ENCODE measurements around the gene NRARP. TPM values are rescaled to one million over a fixed set of nuclear protein-coding genes. Genes with fewer than 3 reads are reported as not detected.

Gene NRARP
- total RNA-seq, 1 experiment from 2014 or later, result 51.5 TPM

DNA sequence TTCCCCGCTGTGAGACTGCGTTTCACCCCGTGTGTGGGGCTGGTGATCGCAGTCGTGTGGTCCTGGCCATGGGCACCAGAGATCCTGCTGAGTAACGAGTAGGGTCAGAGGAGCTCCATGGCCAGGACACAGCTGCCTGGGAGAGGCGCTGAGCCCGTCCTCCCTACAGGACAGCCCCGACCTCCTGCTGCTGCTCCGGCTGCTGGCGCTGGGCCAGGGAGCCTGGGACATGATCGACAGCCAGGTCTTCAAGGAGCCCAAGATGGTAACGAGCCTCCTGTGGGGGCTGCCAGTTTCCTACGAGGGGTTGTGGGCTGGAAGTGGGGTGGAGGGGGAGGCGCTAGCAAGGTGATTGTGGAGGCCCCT is 35.9 kb downstream of the NRARP start:
- no peak overlapping the region for H3K4me3 Mint-ChIP-seq
- no peak for ATAC-seq

DNA sequence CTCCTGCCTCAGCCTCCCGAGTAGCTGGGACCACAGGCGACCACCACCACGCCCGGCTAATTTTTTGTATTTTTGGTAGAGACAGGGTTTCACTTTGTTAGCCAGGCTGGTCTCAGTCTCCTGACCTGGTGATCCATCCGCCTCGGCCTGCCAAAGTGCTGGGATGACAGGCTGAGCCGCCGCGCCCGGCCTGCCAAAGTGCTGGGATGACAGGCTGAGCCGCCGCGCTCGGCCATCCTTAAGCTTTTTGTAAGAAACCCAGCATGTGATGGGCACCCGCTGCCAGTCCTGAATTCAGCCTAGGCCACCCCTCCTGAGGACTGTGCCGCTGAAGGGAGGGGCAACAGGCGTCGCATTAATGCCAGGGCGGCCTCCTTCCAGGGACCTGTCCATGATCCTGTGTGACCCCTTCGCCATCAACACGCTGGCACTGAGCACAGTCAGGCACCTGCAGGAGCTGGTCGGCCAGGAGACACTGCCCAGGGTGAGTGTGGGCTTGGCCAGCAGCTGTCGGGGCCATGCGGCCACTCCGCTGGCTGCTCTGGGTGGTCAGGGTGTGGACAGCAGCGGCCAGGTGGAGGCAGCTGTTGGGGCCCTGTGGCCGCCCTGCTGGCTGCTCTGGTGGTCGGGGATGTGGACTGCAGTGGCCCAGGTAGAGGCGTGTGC is 36.4 kb downstream of the NRARP start:
- no peak for DNase-seq (ENCODE audit: low spot score)
- no peak for ATAC-seq
- H3K9me3 Mint-ChIP-seq, result no peaks in the 10 kb centered on the region
- H3K27ac Mint-ChIP-seq, result no peak overlapping the region
- CTCF ChIA-PET, result interaction anchor here (0.9 kb wide), 1 partner anchor 76 kb away, joined by 4 read pairs; no protein-coding TSS in a partner anchor
- TF ChIP-seq PRRX2 (CRISPR knock-in tag; IDR thresholded peaks at IDR 0.05) (no peak), ZNF263 (CRISPR knock-in tag; IDR thresholded peaks at IDR 0.05; ENCODE audit: low read depth) (no peak), ELF4 (CRISPR knock-in tag; IDR thresholded peaks at IDR 0.05; ENCODE audit: low read depth) (no peak)
- POLR2A ChIA-PET, result interaction anchor here (0.8 to 1.1 kb wide), 2 partner anchors 25 to 31 kb away, joined by 3 read pairs; partner anchors contain the start of gene TUBB4B
- H3K4me3 Mint-ChIP-seq, result no peak overlapping the region
- H3K36me3 Mint-ChIP-seq, result peaks cover 18% of the 10 kb centered on the region
- H3K27me3 Mint-ChIP-seq (ENCODE audit: low read depth), result no peaks in the 10 kb centered on the region
- peaks cover 3% of the 10 kb centered on the region; the same call in 1 of the 2 replicates for H3K4me1 Mint-ChIP-seq

More for the DNA sequence above, 35.9 kb downstream of the NRARP start:
- ChIA-PET POLR2A (interaction anchor here (0.8 kb wide), 1 partner anchor 30 kb away, joined by 3 read pairs; no protein-coding TSS in a partner anchor), CTCF (no interaction called here)
- TF ChIP-seq SMAD3 (CRISPR knock-in tag; IDR thresholded peaks at IDR 0.05; ENCODE audit: borderline replicate concordance), result no peak
- no peak for TF ChIP-seq MYBL2 (CRISPR knock-in tag; IDR thresholded peaks at IDR 0.05)
- TF ChIP-seq, protein P1, sequence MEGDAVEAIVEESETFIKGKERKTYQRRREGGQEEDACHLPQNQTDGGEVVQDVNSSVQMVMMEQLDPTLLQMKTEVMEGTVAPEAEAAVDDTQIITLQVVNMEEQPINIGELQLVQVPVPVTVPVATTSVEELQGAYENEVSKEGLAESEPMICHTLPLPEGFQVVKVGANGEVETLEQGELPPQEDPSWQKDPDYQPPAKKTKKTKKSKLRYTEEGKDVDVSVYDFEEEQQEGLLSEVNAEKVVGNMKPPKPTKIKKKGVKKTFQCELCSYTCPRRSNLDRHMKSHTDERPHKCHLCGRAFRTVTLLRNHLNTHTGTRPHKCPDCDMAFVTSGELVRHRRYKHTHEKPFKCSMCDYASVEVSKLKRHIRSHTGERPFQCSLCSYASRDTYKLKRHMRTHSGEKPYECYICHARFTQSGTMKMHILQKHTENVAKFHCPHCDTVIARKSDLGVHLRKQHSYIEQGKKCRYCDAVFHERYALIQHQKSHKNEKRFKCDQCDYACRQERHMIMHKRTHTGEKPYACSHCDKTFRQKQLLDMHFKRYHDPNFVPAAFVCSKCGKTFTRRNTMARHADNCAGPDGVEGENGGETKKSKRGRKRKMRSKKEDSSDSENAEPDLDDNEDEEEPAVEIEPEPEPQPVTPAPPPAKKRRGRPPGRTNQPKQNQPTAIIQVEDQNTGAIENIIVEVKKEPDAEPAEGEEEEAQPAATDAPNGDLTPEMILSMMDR (IDR thresholded peaks at IDR 0.05), result no peak
- TF ChIP-seq, protein P2, sequence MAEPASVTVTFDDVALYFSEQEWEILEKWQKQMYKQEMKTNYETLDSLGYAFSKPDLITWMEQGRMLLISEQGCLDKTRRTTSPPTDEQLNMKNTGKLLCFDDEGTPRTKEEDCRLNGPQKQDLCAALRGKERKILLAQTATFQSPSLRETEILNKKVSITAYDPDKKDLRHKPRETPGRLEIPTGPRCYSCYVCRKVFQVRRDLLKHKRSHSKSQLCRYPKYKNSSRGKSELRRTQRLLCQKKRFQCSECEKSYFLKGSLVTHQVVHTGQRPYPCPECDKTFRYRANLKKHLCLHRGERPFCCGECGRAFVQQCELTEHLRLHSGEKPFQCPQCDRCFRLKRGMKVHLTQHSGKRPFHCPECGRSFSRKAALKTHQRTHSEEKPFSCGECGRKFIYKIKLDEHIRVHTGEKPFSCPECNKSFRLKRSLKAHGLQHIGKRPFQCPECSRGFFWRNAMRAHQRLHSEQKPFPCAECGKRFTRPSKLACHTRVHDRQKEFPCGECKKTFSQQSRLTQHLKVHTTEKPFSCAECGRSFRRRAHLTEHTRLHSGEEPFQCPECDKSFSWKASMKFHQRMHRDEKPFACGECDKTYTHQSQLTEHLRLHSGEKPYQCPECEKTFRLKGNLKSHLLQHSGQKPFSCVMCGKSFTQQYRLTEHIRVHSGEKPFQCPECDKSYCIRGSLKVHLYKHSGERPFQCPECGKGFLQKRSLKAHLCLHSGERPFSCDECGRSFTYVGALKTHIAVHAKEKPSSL (CRISPR knock-in tag; conservative IDR thresholded peaks at IDR 0.05), result no peak
- TF ChIP-seq FOXJ3 (CRISPR knock-in tag; IDR thresholded peaks at IDR 0.05; ENCODE audit: borderline replicate concordance), result no peak
- TF ChIP-seq, protein P3, sequence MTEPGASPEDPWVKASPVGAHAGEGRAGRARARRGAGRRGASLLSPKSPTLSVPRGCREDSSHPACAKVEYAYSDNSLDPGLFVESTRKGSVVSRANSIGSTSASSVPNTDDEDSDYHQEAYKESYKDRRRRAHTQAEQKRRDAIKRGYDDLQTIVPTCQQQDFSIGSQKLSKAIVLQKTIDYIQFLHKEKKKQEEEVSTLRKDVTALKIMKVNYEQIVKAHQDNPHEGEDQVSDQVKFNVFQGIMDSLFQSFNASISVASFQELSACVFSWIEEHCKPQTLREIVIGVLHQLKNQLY (CRISPR knock-in tag; IDR thresholded peaks at IDR 0.05), result no peak
- no peak for TF ChIP-seq EMX1 (CRISPR knock-in tag; IDR thresholded peaks at IDR 0.05)
- TF ChIP-seq ATF1 (CRISPR knock-in tag; IDR thresholded peaks at IDR 0.05), result no peak
- no peak for TF ChIP-seq TCF7 (CRISPR knock-in tag; IDR thresholded peaks at IDR 0.05; ENCODE audit: low read depth)
- no peak for TF ChIP-seq PRRX2 (CRISPR knock-in tag; IDR thresholded peaks at IDR 0.05)
- no peak for TF ChIP-seq TEAD4 (CRISPR knock-in tag; IDR thresholded peaks at IDR 0.05)
- TF ChIP-seq JAZF1 (CRISPR knock-in tag; IDR thresholded peaks at IDR 0.05), result no peak
- no peak for TF ChIP-seq NR2C2 (CRISPR knock-in tag; IDR thresholded peaks at IDR 0.05)
- no peaks in the 10 kb centered on the region for H3K9me3 Mint-ChIP-seq
- peaks cover 3% of the 10 kb centered on the region; the same call in 1 of the 2 replicates for H3K4me1 Mint-ChIP-seq
- peaks cover 18% of the 10 kb centered on the region for H3K36me3 Mint-ChIP-seq
- H3K27ac Mint-ChIP-seq, result no peak overlapping the region
- H3K27me3 Mint-ChIP-seq (ENCODE audit: low read depth), result no peaks in the 10 kb centered on the region
- DNase-seq (ENCODE audit: low spot score), result no peak

DNA sequence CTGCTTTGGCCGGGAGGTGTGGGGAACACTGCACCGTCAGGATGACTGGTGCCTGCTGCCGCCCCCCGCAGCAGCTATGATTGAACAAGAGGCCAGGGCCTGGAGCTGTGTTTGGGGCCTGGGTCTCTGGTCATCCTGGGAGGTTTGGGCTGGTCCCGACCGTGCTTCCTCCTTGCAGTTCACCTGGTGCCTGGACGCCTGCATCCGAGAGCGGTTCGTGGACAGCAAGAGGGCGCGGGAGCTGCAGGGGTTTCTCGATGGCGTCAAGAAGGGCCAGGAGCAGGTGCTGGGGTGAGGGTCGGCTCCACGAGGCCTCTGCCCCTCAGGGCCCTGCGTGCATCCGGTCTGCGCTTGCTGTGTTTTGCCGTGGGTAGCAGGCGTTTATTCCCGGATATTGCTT is 38.0 kb downstream of the NRARP start:
- Mint-ChIP-seq H3K4me3 (no peak overlapping the region), H3K36me3 (peaks cover 13% of the 10 kb centered on the region), H3K9me3 (no peaks in the 10 kb centered on the region), H3K4me1 (peaks cover 3% of the 10 kb centered on the region; the same call in 1 of the 2 replicates), H3K27ac (no peak overlapping the region), H3K27me3 (ENCODE audit: low read depth) (no peaks in the 10 kb centered on the region)
- ChIA-PET POLR2A (no interaction called here), CTCF (interaction anchor here (1.1 kb wide), 1 partner anchor 28 kb away, joined by 3 read pairs; no protein-coding TSS in a partner anchor)
- no peak for TF ChIP-seq ZNF138 (CRISPR knock-in tag; conservative IDR thresholded peaks at IDR 0.05)
- TF ChIP-seq ZNF396 (CRISPR knock-in tag; IDR thresholded peaks at IDR 0.05; ENCODE audit: borderline replicate concordance), result no peak
- TF ChIP-seq, protein P4, sequence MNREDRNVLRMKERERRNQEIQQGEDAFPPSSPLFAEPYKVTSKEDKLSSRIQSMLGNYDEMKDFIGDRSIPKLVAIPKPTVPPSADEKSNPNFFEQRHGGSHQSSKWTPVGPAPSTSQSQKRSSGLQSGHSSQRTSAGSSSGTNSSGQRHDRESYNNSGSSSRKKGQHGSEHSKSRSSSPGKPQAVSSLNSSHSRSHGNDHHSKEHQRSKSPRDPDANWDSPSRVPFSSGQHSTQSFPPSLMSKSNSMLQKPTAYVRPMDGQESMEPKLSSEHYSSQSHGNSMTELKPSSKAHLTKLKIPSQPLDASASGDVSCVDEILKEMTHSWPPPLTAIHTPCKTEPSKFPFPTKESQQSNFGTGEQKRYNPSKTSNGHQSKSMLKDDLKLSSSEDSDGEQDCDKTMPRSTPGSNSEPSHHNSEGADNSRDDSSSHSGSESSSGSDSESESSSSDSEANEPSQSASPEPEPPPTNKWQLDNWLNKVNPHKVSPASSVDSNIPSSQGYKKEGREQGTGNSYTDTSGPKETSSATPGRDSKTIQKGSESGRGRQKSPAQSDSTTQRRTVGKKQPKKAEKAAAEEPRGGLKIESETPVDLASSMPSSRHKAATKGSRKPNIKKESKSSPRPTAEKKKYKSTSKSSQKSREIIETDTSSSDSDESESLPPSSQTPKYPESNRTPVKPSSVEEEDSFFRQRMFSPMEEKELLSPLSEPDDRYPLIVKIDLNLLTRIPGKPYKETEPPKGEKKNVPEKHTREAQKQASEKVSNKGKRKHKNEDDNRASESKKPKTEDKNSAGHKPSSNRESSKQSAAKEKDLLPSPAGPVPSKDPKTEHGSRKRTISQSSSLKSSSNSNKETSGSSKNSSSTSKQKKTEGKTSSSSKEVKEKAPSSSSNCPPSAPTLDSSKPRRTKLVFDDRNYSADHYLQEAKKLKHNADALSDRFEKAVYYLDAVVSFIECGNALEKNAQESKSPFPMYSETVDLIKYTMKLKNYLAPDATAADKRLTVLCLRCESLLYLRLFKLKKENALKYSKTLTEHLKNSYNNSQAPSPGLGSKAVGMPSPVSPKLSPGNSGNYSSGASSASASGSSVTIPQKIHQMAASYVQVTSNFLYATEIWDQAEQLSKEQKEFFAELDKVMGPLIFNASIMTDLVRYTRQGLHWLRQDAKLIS (CRISPR knock-in tag; IDR thresholded peaks at IDR 0.05; ENCODE audit: borderline replicate concordance), result no peak
- TF ChIP-seq FOXJ3 (CRISPR knock-in tag; IDR thresholded peaks at IDR 0.05; ENCODE audit: borderline replicate concordance), result no peak
- TF ChIP-seq, protein P3 (CRISPR knock-in tag; IDR thresholded peaks at IDR 0.05), result no peak
- TF ChIP-seq TEAD1 (CRISPR knock-in tag; IDR thresholded peaks at IDR 0.05), result no peak
- no peak for TF ChIP-seq KAT7 (CRISPR knock-in tag; IDR thresholded peaks at IDR 0.05; ENCODE audit: borderline replicate concordance)
- ATAC-seq (no peak), DNase-seq (ENCODE audit: low spot score) (no peak)

Data from WTC11 (cell line).